Measurements from ENCODE around the gene EPS15. TPM values are rescaled to one million over a fixed set of nuclear protein-coding genes. Genes with fewer than 3 reads are reported as not detected.

Gene EPS15
- total and polyA plus RNA-seq, 10 donors, result 24.2 to 142 (median 126) TPM

- TF ChIP-seq, protein P1, sequence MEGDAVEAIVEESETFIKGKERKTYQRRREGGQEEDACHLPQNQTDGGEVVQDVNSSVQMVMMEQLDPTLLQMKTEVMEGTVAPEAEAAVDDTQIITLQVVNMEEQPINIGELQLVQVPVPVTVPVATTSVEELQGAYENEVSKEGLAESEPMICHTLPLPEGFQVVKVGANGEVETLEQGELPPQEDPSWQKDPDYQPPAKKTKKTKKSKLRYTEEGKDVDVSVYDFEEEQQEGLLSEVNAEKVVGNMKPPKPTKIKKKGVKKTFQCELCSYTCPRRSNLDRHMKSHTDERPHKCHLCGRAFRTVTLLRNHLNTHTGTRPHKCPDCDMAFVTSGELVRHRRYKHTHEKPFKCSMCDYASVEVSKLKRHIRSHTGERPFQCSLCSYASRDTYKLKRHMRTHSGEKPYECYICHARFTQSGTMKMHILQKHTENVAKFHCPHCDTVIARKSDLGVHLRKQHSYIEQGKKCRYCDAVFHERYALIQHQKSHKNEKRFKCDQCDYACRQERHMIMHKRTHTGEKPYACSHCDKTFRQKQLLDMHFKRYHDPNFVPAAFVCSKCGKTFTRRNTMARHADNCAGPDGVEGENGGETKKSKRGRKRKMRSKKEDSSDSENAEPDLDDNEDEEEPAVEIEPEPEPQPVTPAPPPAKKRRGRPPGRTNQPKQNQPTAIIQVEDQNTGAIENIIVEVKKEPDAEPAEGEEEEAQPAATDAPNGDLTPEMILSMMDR (IDR thresholded peaks at IDR 0.05 in 8 of 11, conservative IDR thresholded peaks at IDR 0.05 in 3 of 11), result no peak
- TF ChIP-seq POLR2AphosphoS5 (IDR thresholded peaks at IDR 0.05) (no peak), POLR2A (IDR thresholded peaks at IDR 0.05) (no peak)
- no peaks in the 10 kb centered on the region for H3K36me3 ChIP-seq
- H3K9me3 ChIP-seq, result no peaks in the 10 kb centered on the region
- intact Hi-C loops (cut with DNase I; ENCODE audit: low total_unique reads), result no loop called here
- WGBS, 5 donors, result 87 to 96% (median 92%) methylated on average over 10 to 11 of the region's 11 CpGs
- H3K4me3 ChIP-seq, result no peak overlapping the region
- peak; percentile 43 for DNase-seq
- H3K4me1 ChIP-seq, result no peaks in the 10 kb centered on the region
- no peak overlapping the region for H3K27ac ChIP-seq
- H3K27me3 ChIP-seq (replicated peaks in 1 of 7), result no peaks in the 10 kb centered on the region
Measured at GRCh38 chr1:51320967-51321923, 197.8 kb downstream of the EPS15 start.

- Histone ChIP-seq H3K4me3 (no peak overlapping the region), H3K9me3 (no peaks in the 10 kb centered on the region), H3K36me3 (no peaks in the 10 kb centered on the region), H3K27ac (no peak overlapping the region), H3K27me3 (replicated peaks in 1 of 7) (no peaks in the 10 kb centered on the region), H3K4me1 (peaks cover 0 to 12% (median 0%) of the 10 kb centered on the region in 6 donors)
- intact Hi-C loops (cut with DNase I; ENCODE audit: low total_unique reads), result no loop called here
- 86 to 95% (median 91%) methylated on average over 7 of the region's 7 CpGs for WGBS, 5 donors
- DNase-seq, result no peak
- TF ChIP-seq POLR2AphosphoS5 (IDR thresholded peaks at IDR 0.05) (no peak), POLR2A (IDR thresholded peaks at IDR 0.05) (no peak)
- TF ChIP-seq, protein P1 (IDR thresholded peaks at IDR 0.05 in 8 of 11, conservative IDR thresholded peaks at IDR 0.05 in 3 of 11), result no peak
Measured at GRCh38 chr1:51317798-51318197, 201.3 kb downstream of the EPS15 start.

DNA sequence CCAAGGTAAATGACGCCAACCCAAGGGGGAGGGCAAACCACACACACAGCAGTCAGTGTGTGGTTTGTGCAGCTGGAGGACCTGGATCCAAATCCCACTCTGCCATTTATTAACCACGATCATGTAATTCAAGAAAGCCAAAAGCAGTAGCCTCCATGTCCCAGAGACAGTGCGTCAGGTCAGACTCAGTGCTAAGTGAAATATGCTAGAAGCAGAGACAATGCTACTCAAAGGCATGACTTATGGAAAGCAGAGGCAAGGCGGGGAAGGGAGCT is 202.3 kb downstream of the EPS15 start:
- H3K4me3 ChIP-seq, result no peak overlapping the region
- intact Hi-C loops (cut with DNase I; ENCODE audit: low total_unique reads), result no loop called here
- H3K27ac ChIP-seq, result no peak overlapping the region
- TF ChIP-seq POLR2A (IDR thresholded peaks at IDR 0.05), result no peak
- TF ChIP-seq, protein P1 (IDR thresholded peaks at IDR 0.05 in 8 of 11, conservative IDR thresholded peaks at IDR 0.05 in 3 of 11), result no peak
- no peak for TF ChIP-seq POLR2AphosphoS5 (IDR thresholded peaks at IDR 0.05)
- no peak for DNase-seq
- H3K27me3 ChIP-seq (replicated peaks in 1 of 7), result no peaks in the 10 kb centered on the region
- H3K4me1 ChIP-seq, result peaks cover 0 to 12% (median 0%) of the 10 kb centered on the region in 6 donors
- H3K36me3 ChIP-seq, result no peaks in the 10 kb centered on the region
- no peaks in the 10 kb centered on the region for H3K9me3 ChIP-seq
- WGBS, 5 donors, result 70 to 82% (median 72%) methylated on average over 4 of the region's 4 CpGs

- DNase-seq, result no peak
- no peak overlapping the region for H3K27ac ChIP-seq
- no peaks in the 10 kb centered on the region for H3K27me3 ChIP-seq (replicated peaks in 1 of 7)
- intact Hi-C loops (cut with DNase I; ENCODE audit: low total_unique reads), result no loop called here
- no peaks in the 10 kb centered on the region for H3K9me3 ChIP-seq
- no peak overlapping the region for H3K4me3 ChIP-seq
- no peaks in the 10 kb centered on the region for H3K36me3 ChIP-seq
- 83 to 90% (median 86%) methylated on average over 9 of the region's 9 CpGs for WGBS, 5 donors
- H3K4me1 ChIP-seq, result peaks cover 0 to 12% (median 0%) of the 10 kb centered on the region in 6 donors
- no peak for TF ChIP-seq POLR2AphosphoS5 (IDR thresholded peaks at IDR 0.05)
- TF ChIP-seq, protein P1 (IDR thresholded peaks at IDR 0.05 in 8 of 11, conservative IDR thresholded peaks at IDR 0.05 in 3 of 11), result no peak
- TF ChIP-seq POLR2A (IDR thresholded peaks at IDR 0.05), result no peak
Measured at GRCh38 chr1:51316113-51316845, 202.8 kb downstream of the EPS15 start.

All from spleen (tissue), 11 donors.